Measurements from ENCODE around the gene PATJ. TPM values are rescaled to one million over a fixed set of nuclear protein-coding genes. Genes with fewer than 3 reads are reported as not detected.

PATJ gene
- total RNA-seq, 1 experiment from 2014 or later, result 48.8 TPM

DNA sequence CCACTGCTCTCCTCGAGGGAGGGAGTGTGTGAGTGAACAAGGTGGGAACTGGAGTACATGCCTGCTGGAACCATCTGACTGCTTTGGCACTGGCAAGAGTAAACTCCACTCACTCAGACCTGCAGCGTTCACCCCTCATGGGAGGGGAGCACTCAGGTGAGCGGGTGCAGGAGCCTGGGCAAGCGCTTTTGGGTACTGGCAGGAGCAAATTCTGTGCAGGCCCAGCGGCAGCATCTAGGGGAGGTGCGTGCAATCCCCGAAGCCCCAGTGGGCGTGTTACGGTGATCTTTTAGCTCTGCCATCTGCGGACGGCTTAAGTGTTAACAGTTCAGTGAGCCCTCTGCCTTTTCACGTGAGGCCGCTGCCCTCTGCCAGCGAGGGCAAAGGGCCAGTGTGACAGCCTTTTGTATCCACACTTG, 127.4 kb downstream of the PATJ start:
- no peaks in the 10 kb centered on the region; a peak in 1 of 4 replicates for H3K36me3 ChIP-seq (ENCODE audit: control insufficient read depth in 1 of 2, insufficient read depth in 2 of 2, low read length in 2 of 2)
- H3K4me2 ChIP-seq (ENCODE audit: low read length), result no peak overlapping the region
- H2AFZ ChIP-seq (ENCODE audit: low read depth, low read length, poor library complexity, severe bottlenecking), result no peak overlapping the region
- no TSS peak for BruUV-seq (replicated peaks)
- H3K9me2 ChIP-seq (ENCODE audit: insufficient read depth), result no peaks in the 10 kb centered on the region
- H3K4me3 ChIP-seq (replicated peaks in 1 of 2; ENCODE audit: low read depth in 1 of 2, low read length in 2 of 2), result no peak overlapping the region
- intact Hi-C loops (cut with micrococcal nuclease), result no loop called here
- DNase-seq (ENCODE audit: low read depth, low spot score) (no peak), ATAC-seq (no peak)
- TF ChIP-seq JUND (IDR thresholded peaks at IDR 0.05) (no peak), EZH2phosphoT487 (IDR thresholded peaks at IDR 0.05; ENCODE audit: borderline replicate concordance) (no peak), POLR2AphosphoS5 (IDR thresholded peaks at IDR 0.05; ENCODE audit: low read depth, low read length) (no peak), ELF1 (IDR thresholded peaks at IDR 0.05; ENCODE audit: borderline replicate concordance, low read depth) (no peak), CBX3 (IDR thresholded peaks at IDR 0.05; ENCODE audit: low read depth) (no peak), EGR1 (IDR thresholded peaks at IDR 0.05; ENCODE audit: low read depth) (no peak), ATF3 (IDR thresholded peaks at IDR 0.05) (no peak)
- TF ChIP-seq, protein P1, sequence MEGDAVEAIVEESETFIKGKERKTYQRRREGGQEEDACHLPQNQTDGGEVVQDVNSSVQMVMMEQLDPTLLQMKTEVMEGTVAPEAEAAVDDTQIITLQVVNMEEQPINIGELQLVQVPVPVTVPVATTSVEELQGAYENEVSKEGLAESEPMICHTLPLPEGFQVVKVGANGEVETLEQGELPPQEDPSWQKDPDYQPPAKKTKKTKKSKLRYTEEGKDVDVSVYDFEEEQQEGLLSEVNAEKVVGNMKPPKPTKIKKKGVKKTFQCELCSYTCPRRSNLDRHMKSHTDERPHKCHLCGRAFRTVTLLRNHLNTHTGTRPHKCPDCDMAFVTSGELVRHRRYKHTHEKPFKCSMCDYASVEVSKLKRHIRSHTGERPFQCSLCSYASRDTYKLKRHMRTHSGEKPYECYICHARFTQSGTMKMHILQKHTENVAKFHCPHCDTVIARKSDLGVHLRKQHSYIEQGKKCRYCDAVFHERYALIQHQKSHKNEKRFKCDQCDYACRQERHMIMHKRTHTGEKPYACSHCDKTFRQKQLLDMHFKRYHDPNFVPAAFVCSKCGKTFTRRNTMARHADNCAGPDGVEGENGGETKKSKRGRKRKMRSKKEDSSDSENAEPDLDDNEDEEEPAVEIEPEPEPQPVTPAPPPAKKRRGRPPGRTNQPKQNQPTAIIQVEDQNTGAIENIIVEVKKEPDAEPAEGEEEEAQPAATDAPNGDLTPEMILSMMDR (IDR thresholded peaks at IDR 0.05 in 2 of 3, conservative IDR thresholded peaks at IDR 0.05 in 1 of 3; ENCODE audit: borderline replicate concordance in 1 of 3, insufficient read depth in 1 of 3, low read depth in 2 of 3, low read length in 2 of 3), result no peak
- H3K9ac ChIP-seq (ENCODE audit: low read length), result no peak overlapping the region
- ChIA-PET RAD21 (ENCODE audit: low non-redundant PET in 1 of 2, low total read pairs in 2 of 2, uncharacterized antibody in 2 of 2, unreplicated experiment in 2 of 2) (no interaction called here), CTCF (no interaction called here), POLR2A (no interaction called here)
- no peaks in the 10 kb centered on the region for H3K27me3 ChIP-seq (ENCODE audit: insufficient read depth, low read length)
- H4K20me1 ChIP-seq (ENCODE audit: insufficient read depth), result no peaks in the 10 kb centered on the region
- H3K79me2 ChIP-seq (ENCODE audit: insufficient read depth, low read length), result no peaks in the 10 kb centered on the region
- H3K27ac ChIP-seq (ENCODE audit: low read depth, low read length), result no peak overlapping the region
- H3K4me1 ChIP-seq (ENCODE audit: control insufficient read depth in 1 of 2, insufficient read depth in 2 of 2, low read length in 2 of 2), result no peaks in the 10 kb centered on the region
- H3K9me3 ChIP-seq (ENCODE audit: control insufficient read depth in 1 of 2, insufficient read depth in 1 of 2, low read depth in 1 of 2, low read length in 2 of 2), result peaks cover 0 to 8% of the 10 kb centered on the region in 2 experiments; a peak in 1 of 4 replicates

GRCh38 chr1:61872206-61872605, 129.9 kb downstream of the PATJ start:
- no peaks in the 10 kb centered on the region for H4K20me1 ChIP-seq (ENCODE audit: insufficient read depth)
- no peak overlapping the region for H3K9ac ChIP-seq (ENCODE audit: low read length)
- H3K36me3 ChIP-seq (ENCODE audit: control insufficient read depth in 1 of 2, insufficient read depth in 2 of 2, low read length in 2 of 2), result peaks cover 0 to 4% of the 10 kb centered on the region in 2 experiments; a peak in 1 of 4 replicates
- ATAC-seq, result no peak
- H3K4me2 ChIP-seq (ENCODE audit: low read length), result no peak overlapping the region
- no peaks in the 10 kb centered on the region for H3K27me3 ChIP-seq (ENCODE audit: insufficient read depth, low read length)
- H3K9me3 ChIP-seq (ENCODE audit: control insufficient read depth in 1 of 2, insufficient read depth in 1 of 2, low read depth in 1 of 2, low read length in 2 of 2), result peaks cover 0 to 8% of the 10 kb centered on the region in 2 experiments; a peak in 1 of 4 replicates
- no TSS peak for BruUV-seq (replicated peaks)
- no peak overlapping the region for H2AFZ ChIP-seq (ENCODE audit: low read depth, low read length, poor library complexity, severe bottlenecking)
- intact Hi-C loops (cut with micrococcal nuclease), result no loop called here
- POLR2A ChIA-PET, result no interaction called here
- H3K79me2 ChIP-seq (ENCODE audit: insufficient read depth, low read length), result no peaks in the 10 kb centered on the region
- no peak for DNase-seq (ENCODE audit: low read depth, low spot score)
- no peak overlapping the region for H3K4me3 ChIP-seq (replicated peaks in 1 of 2; ENCODE audit: low read depth in 1 of 2, low read length in 2 of 2)
- H3K27ac ChIP-seq (ENCODE audit: low read depth, low read length), result no peak overlapping the region
- CTCF ChIA-PET, result no interaction called here
- H3K4me1 ChIP-seq (ENCODE audit: control insufficient read depth in 1 of 2, insufficient read depth in 2 of 2, low read length in 2 of 2), result no peaks in the 10 kb centered on the region
- no peaks in the 10 kb centered on the region for H3K9me2 ChIP-seq (ENCODE audit: insufficient read depth)
- RAD21 ChIA-PET (ENCODE audit: low non-redundant PET in 1 of 2, low total read pairs in 2 of 2, uncharacterized antibody in 2 of 2, unreplicated experiment in 2 of 2), result no interaction called here
- TF ChIP-seq ZNF274 (IDR thresholded peaks at IDR 0.05; ENCODE audit: low read depth, low read length) (no peak), TCF7L2 (IDR thresholded peaks at IDR 0.05; ENCODE audit: borderline replicate concordance, extremely low read depth, insufficient read depth, insufficient read length) (no peak), SRF (IDR thresholded peaks at IDR 0.05; ENCODE audit: low read depth) (no peak), EZH2 (IDR thresholded peaks at IDR 0.05) (no peak), ZFX (IDR thresholded peaks at IDR 0.05) (no peak), ATF3 (IDR thresholded peaks at IDR 0.05) (no peak), CBX3 (IDR thresholded peaks at IDR 0.05; ENCODE audit: low read depth) (no peak), SIN3A (IDR thresholded peaks at IDR 0.05; ENCODE audit: low read depth) (no peak), YY1 (IDR thresholded peaks at IDR 0.05; ENCODE audit: extremely low read depth, insufficient replicate concordance, low read depth, low read length) (no peak), EZH2phosphoT487 (IDR thresholded peaks at IDR 0.05; ENCODE audit: borderline replicate concordance) (no peak), POLR2A (IDR thresholded peaks at IDR 0.05; ENCODE audit: borderline replicate concordance, extremely low read depth, insufficient read depth, insufficient read length) (no peak), RAD21 (IDR thresholded peaks at IDR 0.05; ENCODE audit: low read depth) (no peak)
